ENCODE measurements around the gene HKDC1. TPM values are rescaled to one million over a fixed set of nuclear protein-coding genes. Genes with fewer than 3 reads are reported as not detected.

Gene HKDC1
- total and polyA plus RNA-seq, 10 of the 15 experiments (the other 5 are each of a cell fraction or from before 2014, with no cell fraction given), result 0.04 to 0.34 (median 0.13) TPM; not detected in 5

GRCh38 chr10:69292459-69292858 is 72.3 kb downstream of the HKDC1 start:
- ATAC-seq (no peak), DNase-seq (ENCODE audit: low read depth, low spot score) (no peak), FAIRE-seq (no peak)
- no peak overlapping the region for H3K9ac ChIP-seq (ENCODE audit: control insufficient read depth, insufficient read depth, low read length)
- H3K27me3 ChIP-seq (replicated peaks in 1 of 2; ENCODE audit: control insufficient read depth in 2 of 2, insufficient read depth in 2 of 2, low read length in 1 of 2), result no peaks in the 10 kb centered on the region; a peak in 1 of 4 replicates
- H4K20me1 ChIP-seq (ENCODE audit: control insufficient read depth, insufficient read depth), result no peaks in the 10 kb centered on the region
- TF ChIP-seq ETV6 (conservative IDR thresholded peaks at IDR 0.05 in 1 of 2, IDR thresholded peaks at IDR 0.05 in 1 of 2; ENCODE audit: borderline replicate concordance in 1 of 2, low read depth in 1 of 2) (no peak), RELA (IDR thresholded peaks at IDR 0.05; ENCODE audit: borderline replicate concordance, partially characterized antibody) (no peak), KLF5 (IDR thresholded peaks at IDR 0.05; ENCODE audit: partially characterized antibody) (no peak), POLR2A (IDR thresholded peaks at IDR 0.05; ENCODE audit: low read depth, low read length) (no peak), ZNF384 (IDR thresholded peaks at IDR 0.05; ENCODE audit: borderline replicate concordance, low read depth, low read length) (no peak), MEF2B (IDR thresholded peaks at IDR 0.05; ENCODE audit: partially characterized antibody, poor library complexity, severe bottlenecking) (no peak)
- ChIA-PET POLR2A (no interaction called here), RAD21 (ENCODE audit: unreplicated experiment) (no interaction called here), SMC1A (ENCODE audit: uncharacterized antibody, unreplicated experiment) (interaction anchor here (0.9 kb wide), 1 partner anchor 11 kb away, joined by 3 read pairs; no protein-coding TSS in a partner anchor), CTCF (no interaction called here)
- in situ Hi-C loops (cut with MboI), result no loop called here
- WGBS (ENCODE audit: insufficient coverage, insufficient replicate concordance, low lambda C conversion rate, missing lambda C conversion rate), result 5% methylated on average over 3 of the region's 3 CpGs
- H3K36me3 ChIP-seq (ENCODE audit: control insufficient read depth in 2 of 2, insufficient read depth in 2 of 2, low read length in 1 of 2), result no peaks in the 10 kb centered on the region
- no peak overlapping the region for H3K4me3 ChIP-seq
- no peak overlapping the region for H3K27ac ChIP-seq (ENCODE audit: control insufficient read depth, insufficient read depth)
- intact Hi-C loops (cut with micrococcal nuclease; ENCODE audit: unreplicated experiment), result no loop called here
- no TSS peak for BruUV-seq (replicated peaks)
- no peak overlapping the region for H3K4me2 ChIP-seq (ENCODE audit: control insufficient read depth, insufficient read depth)
- H3K9me3 ChIP-seq (replicated peaks; ENCODE audit: control insufficient read depth, insufficient read depth, low read length), result no peaks in the 10 kb centered on the region
- H3K4me1 ChIP-seq (ENCODE audit: control insufficient read depth, insufficient read depth, low read length), result no peaks in the 10 kb centered on the region
- H2AFZ ChIP-seq (ENCODE audit: control insufficient read depth, low read depth, low read length), result no peak overlapping the region
- no peaks in the 10 kb centered on the region for H3K79me2 ChIP-seq (ENCODE audit: control insufficient read depth, insufficient read depth, low read length)

- Histone ChIP-seq H3K4me3 (no peak overlapping the region), H3K4me1 (ENCODE audit: control insufficient read depth, insufficient read depth, low read length) (no peaks in the 10 kb centered on the region), H3K79me2 (ENCODE audit: control insufficient read depth, insufficient read depth, low read length) (no peaks in the 10 kb centered on the region), H3K9me3 (replicated peaks; ENCODE audit: control insufficient read depth, insufficient read depth, low read length) (no peaks in the 10 kb centered on the region), H3K36me3 (ENCODE audit: control insufficient read depth in 2 of 2, insufficient read depth in 2 of 2, low read length in 1 of 2) (no peaks in the 10 kb centered on the region), H2AFZ (ENCODE audit: control insufficient read depth, low read depth, low read length) (no peak overlapping the region), H3K9ac (ENCODE audit: control insufficient read depth, insufficient read depth, low read length) (no peak overlapping the region), H3K27ac (ENCODE audit: control insufficient read depth, insufficient read depth) (no peak overlapping the region), H3K4me2 (ENCODE audit: control insufficient read depth, insufficient read depth) (no peak overlapping the region), H4K20me1 (ENCODE audit: control insufficient read depth, insufficient read depth) (no peaks in the 10 kb centered on the region), H3K27me3 (replicated peaks in 1 of 2; ENCODE audit: control insufficient read depth in 2 of 2, insufficient read depth in 2 of 2, low read length in 1 of 2) (no peaks in the 10 kb centered on the region)
- WGBS (ENCODE audit: insufficient coverage, insufficient replicate concordance, low lambda C conversion rate, missing lambda C conversion rate), result 54% methylated on average over 10 of the region's 11 CpGs
- no peak for ATAC-seq
- no TSS peak for BruUV-seq (replicated peaks)
- no peak for FAIRE-seq
- ChIA-PET RAD21 (ENCODE audit: unreplicated experiment) (no interaction called here), CTCF (no interaction called here), POLR2A (no interaction called here), SMC1A (ENCODE audit: uncharacterized antibody, unreplicated experiment) (interaction anchor here (1.0 to 1.1 kb wide), 3 partner anchors 22 to 78 kb away, joined by 3 read pairs; no protein-coding TSS in a partner anchor)
- intact Hi-C loops (cut with micrococcal nuclease; ENCODE audit: unreplicated experiment) (no loop called here), in situ Hi-C loops (cut with MboI) (no loop called here)
- DNase-seq (ENCODE audit: low read depth, low spot score), result no peak
- TF ChIP-seq USF2 (IDR thresholded peaks at IDR 0.05; ENCODE audit: borderline replicate concordance, low read depth, low read length) (no peak), STAT3 (IDR thresholded peaks at IDR 0.05; ENCODE audit: low read depth, low read length) (no peak), NFXL1 (IDR thresholded peaks at IDR 0.05; ENCODE audit: borderline replicate concordance) (no peak), RBBP5 (conservative IDR thresholded peaks at IDR 0.05) (no peak), ATF3 (IDR thresholded peaks at IDR 0.05; ENCODE audit: borderline replicate concordance, extremely low read depth, low read depth, low read length) (no peak), PAX5 (IDR thresholded peaks at IDR 0.05; ENCODE audit: borderline replicate concordance, low read depth, low read length) (no peak), KDM1A (IDR thresholded peaks at IDR 0.05; ENCODE audit: borderline replicate concordance) (no peak), MXI1 (IDR thresholded peaks at IDR 0.05; ENCODE audit: low read depth, low read length) (no peak), HDAC2 (IDR thresholded peaks at IDR 0.05) (no peak), GATAD2B (conservative IDR thresholded peaks at IDR 0.05; ENCODE audit: low read depth) (no peak), IRF4 (IDR thresholded peaks at IDR 0.05; ENCODE audit: low read depth, low read length) (no peak), JUND (IDR thresholded peaks at IDR 0.05; ENCODE audit: low read depth, low read length) (no peak), SIX5 (IDR thresholded peaks at IDR 0.05; ENCODE audit: low read depth, low read length, severe bottlenecking) (no peak)
Observed at GRCh38 chr10:69295027-69295636, 75.0 kb downstream of the HKDC1 start.

Data from GM12878 (cell line).